H1 (cell line): ENCODE measurements around the gene RPS17. TPM values are rescaled to one million over a fixed set of nuclear protein-coding genes. Genes with fewer than 3 reads are reported as not detected.

ENCODE experiments used
- CTCF ChIA-PET: fragments of 300-600 bp; sonication (Branson Sonifier 250); formaldehyde crosslinking; loops from one replicate; lab custom pipeline; 2021; ENCODE audit not compliant: partially characterized antibody; lab: Charles Lee
- POLR2A ChIA-PET: fragments of 300-600 bp; sonication (Branson Sonifier 250); formaldehyde crosslinking; loops from one replicate; lab custom pipeline; 2021; ENCODE audit warnings: inconsistent platforms; ENCODE audit not compliant: partially characterized antibody; lab: Charles Lee
- DNase-seq, 2 experiments: peaks; one replicate each; pipeline versions ENCODE4 v3.0.0 to v3.0.0-alpha.2; 2010 to 2022; ENCODE audit warnings: low spot score in 2 of 2, low read depth in 1 of 2, mixed read lengths in 1 of 2
- FAIRE-seq: peaks from 2 replicates; lab custom pipeline; 2011; peaks lifted over from hg19 to GRCh38; lab: Jason Lieb, UNC
- H2AFZ ChIP-seq: 2 replicates; pipeline ENCODE4 v1.8.1; 2012; ENCODE audit warnings: low read length, inconsistent platforms
- H2AK5ac ChIP-seq: 2 replicates; pipeline ENCODE4 v1.6.1; 2013; ENCODE audit warnings: low read depth, low read length
- H2BK120ac ChIP-seq: replicated peaks from 2 replicates; pipeline ENCODE3; 2013; ENCODE audit warnings: low read depth, low read length, inconsistent platforms
- H2BK12ac ChIP-seq: 2 replicates; pipeline ENCODE4 v1.6.1; 2013; ENCODE audit warnings: low read depth, low read length
- H2BK15ac ChIP-seq: 2 replicates; pipeline ENCODE4 v1.6.1; 2013; ENCODE audit warnings: low read length
- H2BK20ac ChIP-seq: 2 replicates; pipeline ENCODE4 v1.6.1; 2013; ENCODE audit warnings: low read length
- H2BK5ac ChIP-seq: 2 replicates; pipeline ENCODE4 v1.6.1; 2013; ENCODE audit warnings: low read depth, low read length
- H3K14ac ChIP-seq: 2 replicates; pipeline ENCODE4 v1.6.1; 2013; ENCODE audit warnings: inconsistent platforms; ENCODE audit not compliant: insufficient read length
- H3K18ac ChIP-seq: 2 replicates; pipeline ENCODE4 v1.6.1; 2013; ENCODE audit warnings: low read length; ENCODE audit errors: extremely low read depth
- H3K23ac ChIP-seq: 2 replicates; pipeline ENCODE4 v1.6.1; 2013; ENCODE audit warnings: inconsistent platforms; ENCODE audit not compliant: insufficient read length
- H3K23me2 ChIP-seq: 2 replicates; pipeline ENCODE4 v1.6.1; 2013; ENCODE audit warnings: low read depth, low read length
- H3K27ac ChIP-seq: 2 replicates; pipeline ENCODE4 v1.6.1; 2011; ENCODE audit warnings: low read depth, low read length, inconsistent platforms
- H3K27me3 ChIP-seq, 4 experiments: replicated peaks in 1 of 4; 1 replicate in 1 of 4; 2 replicates in 3 of 4; pipeline versions ENCODE4 v1.6.1 to v1.8.1; 2011 to 2013; ENCODE audit warnings: low read length in 3 of 4, mild to moderate bottlenecking in 3 of 4, inconsistent platforms in 2 of 4, mixed read lengths in 2 of 4, moderate library complexity in 1 of 4; ENCODE audit not compliant: control insufficient read depth in 3 of 4, insufficient read depth in 3 of 4; ENCODE audit errors: extremely low read depth in 1 of 4
- H3K36me3 ChIP-seq, 4 experiments: 2 replicates each; pipeline versions ENCODE4 v1.6.1 to v1.8.1; 2011 to 2013; ENCODE audit warnings: mild to moderate bottlenecking in 4 of 4, low read length in 3 of 4, moderate library complexity in 2 of 4, control low read depth in 1 of 4, inconsistent platforms in 1 of 4; ENCODE audit not compliant: insufficient read depth in 4 of 4, control insufficient read depth in 2 of 4
- H3K4ac ChIP-seq: replicated peaks from 2 replicates; pipeline ENCODE3; 2013; ENCODE audit warnings: low read length, low read depth, mixed read lengths, inconsistent platforms; ENCODE audit not compliant: insufficient read length
- H3K4me1 ChIP-seq, 4 experiments: replicated peaks in 1 of 4; 1 replicate in 1 of 4; 2 replicates in 3 of 4; pipeline versions ENCODE4 v1.6.1 to v1.8.1; 2011 to 2013; ENCODE audit warnings: low read length in 3 of 4, inconsistent platforms in 2 of 4, mixed read lengths in 1 of 4; ENCODE audit not compliant: insufficient read depth in 4 of 4, control insufficient read depth in 3 of 4
- H3K4me2 ChIP-seq, 2 experiments: 2 replicates each; pipeline versions ENCODE4 v1.6.1 to v1.8.1; 2011 to 2013; ENCODE audit warnings: low read depth in 2 of 2, low read length in 2 of 2, control low read depth in 1 of 2, inconsistent platforms in 1 of 2, mild to moderate bottlenecking in 1 of 2; ENCODE audit not compliant: insufficient read depth in 1 of 2
- H3K4me3 ChIP-seq, 4 experiments: fragments of 200-600, 300-600 bp in 1 of 4; sonication (generic), shearing (Covaris generic), sonication (Bioruptor Twin) in 1 of 4; 2 replicates each; pipeline versions ENCODE4 v1.5.1 to v1.8.1; 2011 to 2016; ENCODE audit warnings: low read length in 4 of 4, low read depth in 3 of 4, control low read depth in 2 of 4, inconsistent platforms in 2 of 4, mild to moderate bottlenecking in 2 of 4, mixed read lengths in 1 of 4, moderate library complexity in 1 of 4; ENCODE audit not compliant: insufficient read depth in 2 of 4; ENCODE audit errors: extremely low read depth in 1 of 4
- H3K56ac ChIP-seq: replicated peaks from 2 replicates; pipeline ENCODE3; 2013; ENCODE audit warnings: low read depth, mild to moderate bottlenecking, mixed read lengths, low read length, inconsistent platforms; ENCODE audit not compliant: insufficient read length
- H3K79me1 ChIP-seq: 2 replicates; pipeline ENCODE4 v1.6.1; 2013; ENCODE audit warnings: low read depth, low read length, control low read depth
- H3K79me2 ChIP-seq, 2 experiments: 2 replicates each; pipeline versions ENCODE4 v1.6.1 to v1.8.1; 2012 to 2013; ENCODE audit warnings: low read length in 2 of 2, mild to moderate bottlenecking in 2 of 2, inconsistent platforms in 1 of 2; ENCODE audit not compliant: insufficient read depth in 2 of 2, control insufficient read depth in 1 of 2
- H3K9ac ChIP-seq, 4 experiments: replicated peaks in 1 of 4; 1 replicate in 1 of 4; 2 replicates in 3 of 4; pipeline versions ENCODE4 v1.6.1 to v1.8.1; 2011 to 2013; ENCODE audit warnings: low read depth in 3 of 4, low read length in 3 of 4, control low read depth in 2 of 4, mild to moderate bottlenecking in 2 of 4, moderate library complexity in 2 of 4, inconsistent platforms in 1 of 4; ENCODE audit errors: extremely low read depth in 1 of 4
- H3K9me3 ChIP-seq, 2 experiments: 2 replicates each; pipeline versions ENCODE4 v1.6.1 to v1.8.1; 2012 to 2013; ENCODE audit warnings: mild to moderate bottlenecking in 2 of 2, moderate library complexity in 2 of 2, control low read depth in 1 of 2, inconsistent platforms in 1 of 2, low read depth in 1 of 2, low read length in 1 of 2, mixed read lengths in 1 of 2; ENCODE audit not compliant: insufficient read depth in 2 of 2
- H4K20me1 ChIP-seq, 2 experiments: replicated peaks in 1 of 2; 2 replicates each; pipeline versions ENCODE3 to v1.8.1; 2011 to 2013; ENCODE audit warnings: inconsistent platforms in 2 of 2, low read length in 2 of 2, mild to moderate bottlenecking in 1 of 2; ENCODE audit not compliant: insufficient read depth in 2 of 2, control insufficient read depth in 1 of 2
- H4K5ac ChIP-seq: 2 replicates; pipeline ENCODE4 v1.6.1; 2013; ENCODE audit warnings: low read length, low read depth, mixed read lengths, inconsistent platforms; ENCODE audit not compliant: insufficient read length
- H4K8ac ChIP-seq: 2 replicates; pipeline ENCODE4 v1.8.0; 2013; ENCODE audit warnings: mild to moderate bottlenecking, moderate library complexity, low read length, inconsistent platforms; ENCODE audit not compliant: insufficient read depth; ENCODE audit errors: extremely low read depth
- H4K91ac ChIP-seq: replicated peaks from 2 replicates; pipeline ENCODE3; 2013; ENCODE audit warnings: low read length, mixed read lengths, inconsistent platforms; ENCODE audit not compliant: insufficient read length
- E2F6 ChIP-seq: IDR thresholded peaks from 2 replicates; pipeline ENCODE4 v1.6.1; 2012; ENCODE audit warnings: inconsistent platforms
- POLR2AphosphoS5 ChIP-seq: IDR thresholded peaks from 2 replicates; pipeline ENCODE4 v1.6.1; 2011; ENCODE audit warnings: low read depth, low read length
- WGBS, 2 experiments: shearing (Covaris generic) in 1 of 2; methylation state at CpG; one replicate each; pipeline versions ENCODE4 v1.1.6 to v1.1.7; 2013 to 2015; ENCODE audit warnings: low lambda C conversion rate in 2 of 2, mixed read lengths in 2 of 2, inconsistent platforms in 1 of 2, low coverage in 1 of 2, missing lambda C conversion rate in 1 of 2; ENCODE audit not compliant: insufficient replicate concordance in 2 of 2, insufficient coverage in 1 of 2, insufficient read length in 1 of 2; ENCODE audit errors: extremely low coverage in 1 of 2, missing lambda C conversion rate in 1 of 2; 5-methylcytosine and 5-hydroxymethylcytosine counted together
- polyA plus RNA-seq, 7 experiments: library from polyadenylated mRNA; depleted of rRNA in 3 of 7; stranded (reverse) in 5 of 7; unstranded in 2 of 7; fragments of >200 nt in 5 of 7; fragments of 200-250 nt in 2 of 7; gene quantifications; 1 replicate in 5 of 7; 2 replicates in 1 of 7; 4 replicates in 1 of 7; pipeline versions ENCODE4 v1.2.1 to v1.2.3, GENCODE V29; 2011 to 2013; ENCODE audit warnings: missing spikeins in 2 of 7, mixed read lengths in 2 of 7
- total RNA-seq: library from RNA; stranded (reverse); fragmentation: NEBNext Ultra II Directional; extraction: Animal tissue kit (Norgen Biotek cat#: 25700); gene quantifications from 2 replicates; pipeline ENCODE4 v1.2.1, GENCODE V29; 2021

The RPS17 gene
- total and polyA plus RNA-seq, 2 of the 8 experiments (the other 6 are each of a cell fraction or from before 2014, with no cell fraction given): 2,416 to 5,590 TPM

GRCh38 chr15:82532991-82533481 lies 7.2 kb downstream of the RPS17 start:
- H2BK20ac ChIP-seq: no peak overlapping the region
- H3K18ac ChIP-seq: no peak overlapping the region
- no peak overlapping the region for H3K56ac ChIP-seq
- H2AK5ac ChIP-seq: no peak overlapping the region
- H3K4ac ChIP-seq: no peak overlapping the region
- ChIA-PET POLR2A (interaction anchor here (1.2 to 7.0 kb wide), 2 partner anchors 7 to 148 kb away, joined by 3 to 125 read pairs; partner anchors contain the start of gene RPS17), CTCF (interaction anchor here (1.1 to 5.1 kb wide), 3 partner anchors 9 to 149 kb away, joined by 3 to 54 read pairs (median 9); partner anchors contain the start of gene RPS17)
- H4K5ac ChIP-seq: no peak overlapping the region
- WGBS, 2 experiments: 89% methylated on average over 15 of the region's 15 CpGs; no CpG with 5 or more reads in 1 of the 2 experiments
- H2BK120ac ChIP-seq: no peak overlapping the region
- peaks cover 0 to 13% of the 10 kb centered on the region in 2 experiments; a peak in 2 of 4 replicates for H3K79me2 ChIP-seq
- no peak overlapping the region for H3K14ac ChIP-seq
- H2BK12ac ChIP-seq: no peak overlapping the region
- no peak overlapping the region for H3K4me3 ChIP-seq
- no peaks in the 10 kb centered on the region for H3K9me3 ChIP-seq
- H3K79me1 ChIP-seq: 0 out of 2 replicates have a peak, but pooled peaks cover 2% of the 10 kb centered on the region
- no peak overlapping the region for H2BK5ac ChIP-seq
- no peak overlapping the region for H3K4me2 ChIP-seq
- H3K9ac ChIP-seq: no peak overlapping the region
- H3K23me2 ChIP-seq: no peaks in the 10 kb centered on the region; the same call in 1 of the 2 replicates
- TF ChIP-seq POLR2AphosphoS5 (0 out of 2 replicates have a peak, but pooled peaks have one; percentile 20), E2F6 (no peak)
- H3K23ac ChIP-seq: no peak overlapping the region
- H4K8ac ChIP-seq: no peak overlapping the region
- H3K4me1 ChIP-seq: peaks cover 2 to 5% (median 4%) of the 10 kb centered on the region in 4 experiments; a peak in 5 of 7 replicates
- H4K20me1 ChIP-seq: peaks cover 15 to 20% of the 10 kb centered on the region in 2 experiments
- no peak overlapping the region for H2BK15ac ChIP-seq
- H3K36me3 ChIP-seq: peaks cover 19 to 42% (median 33%) of the 10 kb centered on the region in 4 experiments
- no peak overlapping the region for H4K91ac ChIP-seq
- peak in 1 of 2 experiments; percentile 50 for DNase-seq
- H3K27me3 ChIP-seq: no peaks in the 10 kb centered on the region
- H3K27ac ChIP-seq: no peak overlapping the region
- no peak overlapping the region for H2AFZ ChIP-seq
- no peak for FAIRE-seq
